Measurements from ENCODE around the gene SSH3.

Gene SSH3

GRCh38 chr11:67293090-67293489 lies 10.2 kb upstream of the SSH3 start:
- no peak for DNase-seq (ENCODE audit: low read depth)

DNA sequence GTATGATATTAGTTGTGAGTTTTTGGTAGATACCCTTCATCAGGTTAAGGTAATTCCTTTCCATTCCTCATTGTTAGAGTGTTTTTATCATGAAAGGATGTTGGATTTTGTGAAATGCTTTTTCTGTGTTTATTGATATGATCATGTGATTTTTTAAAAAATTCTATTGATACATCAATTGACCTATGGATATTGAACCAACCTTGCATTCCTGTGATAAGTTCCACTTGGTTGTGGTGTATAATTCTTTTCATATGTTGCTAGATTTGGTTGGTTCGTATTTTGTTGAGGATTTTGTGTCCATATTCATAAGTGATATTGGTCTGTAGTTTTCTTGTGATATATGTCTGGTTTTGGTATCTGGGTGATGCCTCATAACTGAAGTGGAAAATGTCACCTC lies 7.5 kb upstream of the SSH3 start:
- DNase-seq (ENCODE audit: low read depth): no peak

- no peak for DNase-seq (ENCODE audit: low read depth)
Observed at GRCh38 chr11:67298786-67299185, 4.5 kb upstream of the SSH3 start.

- no peak for DNase-seq (ENCODE audit: low read depth)
Observed at GRCh38 chr11:67299471-67300191, 3.7 kb upstream of the SSH3 start.

GRCh38 chr11:67300256-67300755 lies 3.0 kb upstream of the SSH3 start:
- no peak for DNase-seq (ENCODE audit: low read depth)

GRCh38 chr11:67300756-67301312 lies 2.5 kb upstream of the SSH3 start:
- no peak for DNase-seq (ENCODE audit: low read depth)

- DNase-seq (ENCODE audit: low read depth): no peak
Observed at GRCh38 chr11:67301313-67301921, 1.9 kb upstream of the SSH3 start.

DNA sequence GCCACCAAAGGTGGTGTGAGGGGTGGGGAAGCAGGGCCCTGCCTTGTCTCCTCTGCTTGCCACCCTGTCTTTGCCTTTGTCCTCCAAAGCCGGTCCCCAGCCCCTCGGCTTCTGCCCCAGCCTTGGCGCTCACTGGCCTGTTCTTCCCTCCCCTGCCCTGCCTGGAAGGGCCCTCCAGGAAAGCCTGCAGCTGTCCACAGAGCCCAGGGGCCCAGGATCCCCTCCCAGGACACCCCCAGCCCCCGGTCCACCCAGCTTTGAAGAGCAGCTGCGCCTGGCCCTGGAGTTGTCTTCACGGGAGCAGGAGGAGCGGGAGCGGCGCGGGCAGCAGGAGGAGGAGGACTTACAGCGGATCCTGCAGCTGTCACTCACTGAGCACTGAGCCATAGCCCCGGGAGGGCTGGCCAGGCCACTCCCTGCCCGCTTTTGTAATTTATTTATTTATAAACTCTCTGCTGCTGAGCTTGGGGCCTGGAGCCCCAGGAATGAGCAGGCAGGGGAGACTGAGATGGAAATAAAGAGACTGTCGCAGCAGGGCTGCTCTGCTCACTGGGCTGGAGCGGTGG lies 1.3 kb upstream of the SSH3 start:
- no peak for DNase-seq (ENCODE audit: low read depth)

GRCh38 chr11:67302571-67303131 lies 679 bp upstream of the SSH3 start:
- no peak for DNase-seq (ENCODE audit: low read depth)

- no peak for DNase-seq (ENCODE audit: low read depth)
Observed at GRCh38 chr11:67303835-67304411, 593 bp downstream of the SSH3 start.

- no peak for DNase-seq (ENCODE audit: low read depth)
Observed at GRCh38 chr11:67304511-67305113, 1.3 kb downstream of the SSH3 start.

GRCh38 chr11:67306769-67307544 lies 3.6 kb downstream of the SSH3 start:
- no peak for DNase-seq (ENCODE audit: low read depth)

GRCh38 chr11:67307545-67308001 lies 4.2 kb downstream of the SSH3 start:
- DNase-seq (ENCODE audit: low read depth): no peak

- DNase-seq (ENCODE audit: low read depth): no peak
Observed at GRCh38 chr11:67308031-67308866, 4.9 kb downstream of the SSH3 start.

DNA sequence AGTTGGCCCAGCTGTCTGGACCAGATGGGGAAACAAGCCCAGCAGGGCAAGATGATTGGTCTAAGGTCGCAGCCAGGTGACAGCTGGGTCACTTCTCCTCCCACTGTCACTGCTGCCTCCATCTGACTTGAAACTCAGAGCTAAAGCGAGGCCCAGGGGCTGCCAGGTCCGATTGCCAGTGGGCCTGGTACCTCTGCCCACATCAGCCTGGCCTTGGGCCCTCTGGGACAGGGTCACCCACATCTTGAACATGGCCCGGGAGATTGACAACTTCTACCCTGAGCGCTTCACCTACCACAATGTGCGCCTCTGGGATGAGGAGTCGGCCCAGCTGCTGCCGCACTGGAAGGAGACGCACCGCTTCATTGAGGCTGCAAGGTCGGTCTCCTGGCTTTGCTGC lies 5.8 kb downstream of the SSH3 start:
- DNase-seq (ENCODE audit: low read depth): no peak

DNA sequence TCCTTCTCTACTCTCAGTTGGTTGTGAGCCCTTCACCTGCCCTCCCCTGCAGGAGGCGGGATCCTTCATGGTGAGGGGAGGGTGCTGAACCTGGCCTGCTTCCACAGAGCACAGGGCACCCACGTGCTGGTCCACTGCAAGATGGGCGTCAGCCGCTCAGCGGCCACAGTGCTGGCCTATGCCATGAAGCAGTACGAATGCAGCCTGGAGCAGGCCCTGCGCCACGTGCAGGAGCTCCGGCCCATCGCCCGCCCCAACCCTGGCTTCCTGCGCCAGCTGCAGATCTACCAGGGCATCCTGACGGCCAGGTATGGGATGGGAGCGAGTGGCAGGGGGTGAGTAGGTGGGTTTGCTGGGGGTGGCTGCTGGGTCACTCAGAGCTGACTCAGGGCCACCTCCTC lies 6.3 kb downstream of the SSH3 start:
- DNase-seq (ENCODE audit: low read depth): no peak

GRCh38 chr11:67310246-67311050 lies 7.1 kb downstream of the SSH3 start:
- no peak for DNase-seq (ENCODE audit: low read depth)

GRCh38 chr11:67311051-67311555 lies 7.8 kb downstream of the SSH3 start:
- DNase-seq (ENCODE audit: low read depth): no peak

DNA sequence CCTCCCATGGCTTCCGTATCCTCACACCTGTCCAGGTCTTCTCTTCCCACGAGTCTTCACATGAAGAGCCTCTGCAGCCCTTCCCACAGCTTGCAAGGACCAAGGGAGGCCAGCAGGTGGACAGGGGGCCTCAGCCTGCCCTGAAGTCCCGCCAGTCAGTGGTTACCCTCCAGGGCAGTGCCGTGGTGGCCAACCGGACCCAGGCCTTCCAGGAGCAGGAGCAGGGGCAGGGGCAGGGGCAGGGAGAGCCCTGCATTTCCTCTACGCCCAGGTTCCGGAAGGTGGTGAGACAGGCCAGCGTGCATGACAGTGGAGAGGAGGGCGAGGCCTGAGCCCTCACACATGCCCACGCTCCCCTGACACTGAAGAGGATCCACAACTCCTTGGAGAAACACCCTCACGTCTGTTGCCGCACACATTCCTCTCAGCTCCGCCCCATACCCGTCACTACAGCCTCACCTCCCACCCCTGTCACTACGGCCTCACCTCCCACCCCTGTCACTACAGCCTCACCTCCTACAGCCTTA lies 8.3 kb downstream of the SSH3 start:
- no peak for DNase-seq (ENCODE audit: low read depth)

All from stimulated activated CD8-positive, alpha-beta memory T cell treated with anti-CD3 and anti-CD28 coated beads, Interleukin-7, amount 100 ng/mL, for 24 hours (primary cell).